ENCODE measurements around the gene MRPL27.

Gene MRPL27

DNA sequence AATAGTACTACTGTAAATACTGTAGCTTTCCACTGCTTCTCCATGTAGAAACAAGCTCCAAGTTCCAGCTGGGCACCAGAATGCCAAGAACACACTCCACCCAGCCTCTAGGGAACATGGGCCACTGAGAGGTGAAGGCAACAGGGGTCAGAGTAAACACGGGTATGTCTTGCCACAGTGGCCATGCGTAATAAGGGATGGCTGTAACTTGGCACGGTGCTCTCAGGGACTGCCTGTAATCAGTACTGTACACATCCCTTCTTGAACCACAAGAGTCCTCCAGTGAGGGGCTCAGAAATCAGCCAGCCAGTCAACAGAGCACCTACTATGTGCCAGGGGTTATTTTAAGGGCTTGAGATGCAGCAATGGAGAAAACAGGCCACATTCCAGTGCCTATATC, 13.5 kb upstream of the MRPL27 start:
- no peak for DNase-seq (ENCODE audit: low read depth in 2 of 2)

DNA sequence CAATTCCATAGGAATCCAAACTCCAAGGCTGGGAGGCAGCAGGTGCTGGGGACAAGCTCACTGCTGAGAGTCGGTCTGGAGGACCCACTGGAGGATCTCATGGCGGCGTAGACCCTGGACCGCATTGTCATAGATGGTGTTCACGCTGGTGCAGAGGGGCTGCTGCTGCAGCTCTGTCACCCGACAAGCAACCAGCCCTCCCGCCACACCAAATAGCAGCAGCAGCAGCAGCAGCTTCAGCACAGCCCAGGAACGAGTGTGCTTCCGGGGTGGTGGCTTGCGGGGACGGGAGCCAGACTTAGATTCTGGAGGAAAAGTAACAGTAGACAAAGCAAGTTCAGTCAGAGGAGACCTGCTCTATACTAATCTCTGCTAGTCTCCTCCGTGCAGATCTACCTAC, 9.9 kb upstream of the MRPL27 start:
- DNase-seq (ENCODE audit: low read depth in 2 of 2), result no peak

- DNase-seq (ENCODE audit: low read depth in 2 of 2), result no peak
These were observed 8.9 kb upstream of the MRPL27 start for GRCh38 chr17:50381920-50382319.

DNA sequence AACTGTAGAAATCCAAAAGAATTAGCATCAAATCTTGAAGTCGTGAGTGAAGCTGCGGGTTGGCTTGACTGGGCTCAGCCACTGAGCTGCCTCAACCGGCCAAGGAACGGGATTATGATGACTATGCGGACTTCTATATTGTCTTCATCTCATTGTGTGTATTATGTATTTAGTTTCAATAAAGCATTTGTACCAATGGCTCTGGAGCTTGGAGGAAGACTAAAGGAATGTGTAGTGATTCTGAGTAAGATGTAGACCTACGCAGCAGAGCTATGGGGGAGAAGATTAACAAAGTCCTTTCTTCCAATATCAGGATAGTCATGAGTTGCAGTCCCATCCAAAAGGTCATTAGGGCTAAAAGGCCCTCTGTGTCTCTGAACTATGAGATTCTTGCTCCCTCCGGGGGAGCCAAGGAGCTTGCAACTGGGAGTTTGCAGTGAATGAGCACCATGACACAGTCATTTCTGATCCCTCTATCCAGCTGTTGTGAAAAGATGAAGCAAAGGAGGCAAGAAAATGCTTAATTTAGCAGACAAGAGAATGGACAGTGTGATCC, 8.4 kb upstream of the MRPL27 start:
- no peak for DNase-seq (ENCODE audit: low read depth in 2 of 2)

GRCh38 chr17:50380369-50381259, 7.6 kb upstream of the MRPL27 start:
- no peak for DNase-seq (ENCODE audit: low read depth in 2 of 2)

DNA sequence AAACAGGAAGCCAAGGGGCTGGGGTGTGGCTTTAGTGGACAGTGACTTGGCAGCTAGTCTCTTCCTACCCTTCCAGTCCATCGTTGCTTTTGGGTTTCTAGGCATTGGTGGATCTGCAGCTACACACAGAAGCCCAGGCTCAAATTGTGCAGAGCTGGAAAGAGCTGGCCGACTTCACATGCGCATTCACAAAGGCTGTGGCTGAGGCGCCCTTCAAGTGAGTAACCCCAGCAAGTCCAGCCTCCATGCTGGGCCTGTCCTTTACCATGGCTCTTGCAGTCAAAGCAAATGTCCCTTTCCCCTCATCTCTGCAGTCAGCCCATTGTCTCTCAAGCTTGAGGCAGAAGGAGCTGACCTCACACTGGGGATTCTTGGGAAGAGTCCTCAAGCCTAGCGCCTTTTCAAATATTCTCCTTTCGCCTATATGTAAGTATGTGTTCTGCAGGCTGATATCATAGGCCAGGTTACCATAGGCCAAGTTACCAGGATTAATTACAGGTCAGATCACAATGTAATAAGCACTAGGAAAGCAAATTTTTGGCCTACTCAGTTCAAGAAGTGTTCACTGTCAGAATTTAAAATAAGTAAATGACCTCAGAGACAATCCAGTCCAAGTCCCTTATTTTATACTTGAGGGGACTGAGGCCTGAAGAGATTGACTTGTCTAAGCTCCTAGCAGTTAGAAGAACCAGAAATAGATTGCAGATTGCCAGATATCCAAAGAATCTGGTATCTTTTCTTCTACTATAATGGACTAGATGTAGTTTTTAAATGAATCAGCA, 6.6 kb upstream of the MRPL27 start:
- no peak for DNase-seq (ENCODE audit: low read depth in 2 of 2)

GRCh38 chr17:50375858-50376538, 3.0 kb upstream of the MRPL27 start:
- no peak for DNase-seq (ENCODE audit: low read depth in 2 of 2)

DNA sequence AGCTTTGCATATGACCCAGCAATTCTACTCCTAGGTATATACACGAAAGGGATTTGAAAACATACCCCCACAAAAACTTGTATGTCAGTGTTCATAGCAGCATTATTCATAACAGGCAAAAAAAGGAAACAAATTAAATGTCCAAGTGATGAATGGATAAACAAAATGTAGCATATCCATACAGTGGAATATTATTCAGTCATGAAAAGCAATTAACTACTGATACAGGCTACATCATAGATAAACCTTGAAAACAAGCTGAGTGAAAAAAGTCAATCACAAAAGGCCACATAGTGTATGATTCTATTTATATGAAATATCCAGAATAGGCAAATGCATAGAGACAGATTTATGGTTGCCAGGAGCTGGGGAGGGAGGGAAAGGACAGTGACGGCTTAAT, 721 bp upstream of the MRPL27 start:
- DNase-seq (ENCODE audit: low read depth in 2 of 2), result no peak

GRCh38 chr17:50372222-50372757, 694 bp downstream of the MRPL27 start:
- DNase-seq (ENCODE audit: low read depth in 2 of 2), result no peak

DNA sequence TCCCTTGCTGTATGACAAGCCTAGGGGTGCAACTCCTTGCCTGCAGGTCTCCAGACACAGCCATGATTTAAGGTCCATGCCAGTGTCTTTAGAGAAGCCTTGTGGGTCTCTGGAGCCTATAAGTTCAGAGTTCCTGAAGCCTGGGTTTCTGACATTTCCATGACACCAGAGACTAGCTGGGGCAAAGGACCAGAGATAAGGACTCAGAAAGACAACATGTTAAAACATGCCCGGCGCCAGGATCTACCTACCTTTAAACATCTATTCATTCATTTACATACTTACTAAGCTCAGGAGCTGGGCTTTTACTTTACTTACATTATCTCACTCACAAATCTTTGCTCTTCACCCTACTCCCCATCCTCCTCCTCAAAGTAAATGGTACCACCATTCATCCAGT, 1.5 kb downstream of the MRPL27 start:
- no peak for DNase-seq (ENCODE audit: low read depth in 2 of 2)

- DNase-seq (ENCODE audit: low read depth in 2 of 2), result no peak
These were observed 2.9 kb downstream of the MRPL27 start for GRCh38 chr17:50370052-50370451.

DNA sequence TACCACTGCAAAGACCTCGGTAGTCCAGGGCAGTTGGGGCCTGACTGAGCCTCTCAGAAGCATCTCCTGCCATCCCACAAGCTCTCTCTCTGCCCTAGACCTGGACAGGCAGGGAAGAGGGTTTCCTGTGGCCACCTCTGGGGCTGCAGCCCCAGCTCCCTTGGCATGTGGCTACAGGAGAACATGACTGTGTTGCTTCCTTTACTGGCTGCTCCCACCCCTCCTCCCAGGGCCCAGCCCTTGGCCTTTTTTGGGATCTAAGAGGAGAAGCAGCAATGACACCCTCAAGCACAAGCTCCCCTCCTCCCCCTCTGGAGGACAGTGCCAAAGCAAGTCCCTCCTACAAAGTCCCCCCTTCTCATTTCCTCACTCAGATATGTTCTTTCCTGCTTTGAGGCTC, 5.6 kb downstream of the MRPL27 start:
- DNase-seq (ENCODE audit: low read depth in 2 of 2), result no peak

DNA sequence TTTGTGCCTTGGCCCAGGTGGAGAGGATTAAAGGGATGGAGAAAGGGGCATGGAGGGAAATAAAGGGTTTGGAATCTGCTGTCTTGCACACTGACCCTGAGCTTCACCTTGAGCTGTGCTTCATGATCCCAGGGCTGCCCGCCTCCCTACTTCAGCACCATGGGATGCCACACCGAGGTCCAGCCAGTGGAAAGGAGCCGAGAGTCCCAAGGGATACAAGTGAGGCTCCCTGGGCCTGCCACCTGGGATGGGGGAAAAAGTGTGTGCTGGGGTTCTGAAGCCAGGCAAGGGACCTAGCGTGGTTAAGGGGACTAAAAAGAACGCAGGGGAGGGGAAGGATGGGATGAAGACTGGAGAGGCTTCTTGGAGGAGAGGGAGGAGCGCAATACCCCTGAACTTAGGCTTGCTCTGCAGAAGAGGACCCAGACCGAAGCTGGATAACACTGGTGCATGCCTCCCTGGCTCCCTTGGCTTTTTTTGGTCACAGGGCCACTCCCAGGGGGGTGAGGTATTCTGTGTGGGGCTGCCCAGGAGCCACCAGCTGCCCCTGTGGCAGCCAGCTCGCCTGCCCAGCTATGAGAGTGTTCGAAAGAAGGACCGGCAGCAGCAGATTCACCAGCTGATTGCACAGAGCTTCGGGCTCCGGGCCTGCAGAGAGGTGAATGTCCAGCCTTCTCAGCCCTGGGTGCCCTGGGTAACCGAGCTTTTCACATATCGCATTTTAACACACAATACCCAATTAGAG, 7.2 kb downstream of the MRPL27 start:
- no peak for DNase-seq (ENCODE audit: low read depth in 2 of 2)

DNA sequence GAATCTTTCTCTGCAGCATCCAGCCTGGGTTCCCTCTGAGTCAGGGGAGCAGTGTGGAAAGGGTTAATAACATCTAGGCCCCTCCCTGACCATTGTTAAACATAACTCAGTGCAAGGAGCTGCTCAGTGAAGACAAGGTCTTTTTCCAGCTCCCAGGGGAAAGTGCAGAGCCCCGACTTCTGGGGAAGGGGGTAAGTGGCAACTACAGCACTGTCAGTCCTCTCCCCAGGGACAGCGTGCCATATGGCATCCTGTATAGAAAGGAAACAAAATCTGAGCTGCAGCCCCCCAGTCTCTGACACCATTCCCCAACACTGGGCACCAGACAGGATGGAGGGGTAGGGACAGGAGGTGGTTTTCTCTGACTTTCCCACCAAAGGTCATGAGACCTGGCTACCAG, 7.8 kb downstream of the MRPL27 start:
- DNase-seq (ENCODE audit: low read depth in 2 of 2), result no peak

- no peak for DNase-seq (ENCODE audit: low read depth in 2 of 2)
These were observed 8.3 kb downstream of the MRPL27 start for GRCh38 chr17:50364715-50365114.

GRCh38 chr17:50364061-50364458, 8.9 kb downstream of the MRPL27 start:
- DNase-seq (ENCODE audit: low read depth in 2 of 2), result no peak

DNA sequence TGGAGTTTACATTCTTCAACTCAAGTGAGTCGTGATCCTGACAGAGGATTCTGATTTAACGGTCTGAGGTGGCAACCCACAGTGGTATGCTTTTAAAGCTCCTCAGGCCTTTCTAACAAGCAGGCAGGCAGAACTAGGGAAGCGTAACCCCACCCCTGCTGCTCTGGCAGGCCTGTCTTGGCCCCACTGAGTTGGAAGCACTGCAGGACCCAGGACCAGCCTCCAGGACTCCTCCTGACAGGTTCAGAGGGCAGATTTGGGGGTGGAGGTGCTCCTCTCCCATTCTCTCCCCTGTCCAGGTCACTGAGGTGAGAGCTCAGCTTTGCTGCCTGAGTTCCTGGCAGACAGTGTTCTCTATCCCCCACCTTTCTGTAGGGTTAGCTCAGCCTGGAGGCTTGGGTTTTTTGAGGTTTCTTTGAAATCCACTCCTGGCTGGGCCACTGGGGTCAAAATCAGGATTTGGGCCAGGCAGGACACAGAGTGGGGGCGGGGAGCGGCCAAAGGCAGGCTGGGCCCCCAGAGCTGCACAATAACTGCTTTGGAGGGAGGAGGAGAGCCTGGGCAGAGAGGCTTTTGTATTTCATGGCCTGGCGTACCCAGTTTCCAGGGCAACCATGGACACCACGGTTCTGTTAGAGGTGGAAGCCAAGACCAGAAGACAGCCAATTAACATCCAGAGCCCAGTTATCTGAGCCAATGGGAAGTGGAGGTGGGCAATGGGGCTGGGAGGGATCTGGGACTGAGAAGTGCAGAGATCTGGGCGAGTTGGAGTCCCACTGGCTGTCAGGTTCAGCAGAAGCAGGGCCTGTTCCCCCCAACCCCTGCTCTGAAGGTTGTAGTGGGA, 9.5 kb downstream of the MRPL27 start:
- DNase-seq (ENCODE audit: low read depth in 2 of 2), result no peak

DNA sequence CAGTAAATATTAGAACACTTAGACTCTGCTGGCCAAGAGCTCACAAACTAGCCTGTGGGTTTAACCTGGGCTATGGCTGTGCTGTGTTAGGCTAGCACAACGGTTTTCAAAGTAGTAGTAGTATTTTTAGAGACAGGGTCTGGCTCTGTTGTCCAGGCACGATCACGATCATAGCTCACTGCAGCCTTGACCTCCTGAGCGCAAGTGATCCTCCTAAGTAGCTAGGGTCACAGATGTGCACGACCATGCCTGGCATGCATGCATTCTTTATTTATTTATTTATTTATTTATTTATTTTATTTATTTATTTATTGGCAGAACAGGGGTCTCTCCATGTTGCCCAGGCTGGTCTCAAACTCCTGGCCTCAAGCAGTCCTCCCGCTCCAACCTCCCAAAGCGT, 10.3 kb downstream of the MRPL27 start:
- no peak for DNase-seq (ENCODE audit: low read depth in 2 of 2)

GRCh38 chr17:50361561-50362480, 11.2 kb downstream of the MRPL27 start:
- DNase-seq (ENCODE audit: low read depth in 2 of 2), result peak; percentile 20 to 24

Measured in activated CD8-positive, alpha-beta memory T cell treated with anti-CD3 and anti-CD28 coated beads for 4 hours (primary cell).